Naive thymus-derived CD4-positive, alpha-beta T cell (primary cell): ENCODE results near the gene C9orf85. TPM values are rescaled to one million over a fixed set of nuclear protein-coding genes. Genes with fewer than 3 reads are reported as not detected.

Experiments used
- ATAC-seq: fragments of 150-1000 bp; cut with Tn5 transposase; 2 replicates; pipeline ENCODE4 v1.10.0; 2021; ENCODE audit warnings: mild to moderate bottlenecking, moderate library complexity
- CTCF ChIA-PET: fragments of 350-600 bp; sonication (Branson Sonifier 250); formaldehyde crosslinking; loops from one replicate; lab custom pipeline; 2021; ENCODE audit warnings: antibody characterized with exemption; lab: Charles Lee
- POLR2A ChIA-PET: fragments of 350-600 bp; sonication (Branson Sonifier 250); formaldehyde crosslinking; loops from one replicate; lab custom pipeline; 2021; ENCODE audit warnings: antibody characterized with exemption, inconsistent platforms; lab: Charles Lee
- DNase-seq, 9 donors: peaks; one replicate each; pipeline versions ENCODE4 v3.0.0 to v3.0.0-alpha.2; 2020 to 2022; ENCODE audit warnings: mixed read lengths in 1 of 9
- H3K27ac ChIP-seq: one replicate; pipeline ENCODE4 v1.7.0; 2013; ENCODE audit warnings: mild to moderate bottlenecking, low read depth, low read length, moderate library complexity
- H3K27me3 ChIP-seq, 2 donors: one replicate each; pipeline ENCODE4 v1.7.0; 2013; ENCODE audit warnings: low read length in 2 of 2, mild to moderate bottlenecking in 2 of 2, moderate library complexity in 2 of 2; ENCODE audit not compliant: control insufficient read depth in 2 of 2, insufficient read depth in 2 of 2
- H3K36me3 ChIP-seq, 3 experiments: 1 replicate in 2 of 3; 2 replicates in 1 of 3; pipeline ENCODE4 v1.7.0; 2013; ENCODE audit warnings: low read length in 3 of 3, mild to moderate bottlenecking in 3 of 3, moderate library complexity in 1 of 3; ENCODE audit not compliant: insufficient read depth in 3 of 3, control insufficient read depth in 2 of 3
- H3K4me1 ChIP-seq, 2 donors: one replicate each; pipeline ENCODE4 v1.7.0; 2013; ENCODE audit warnings: low read length in 2 of 2, mild to moderate bottlenecking in 2 of 2, moderate library complexity in 1 of 2; ENCODE audit not compliant: control insufficient read depth in 2 of 2, insufficient read depth in 2 of 2
- H3K4me3 ChIP-seq: 2 replicates; pipeline ENCODE4 v1.7.0; 2013; ENCODE audit warnings: mild to moderate bottlenecking, low read length
- H3K9me3 ChIP-seq, 3 experiments: 1 replicate in 2 of 3; 2 replicates in 1 of 3; pipeline ENCODE4 v1.7.0; 2013; ENCODE audit warnings: low read length in 3 of 3; ENCODE audit not compliant: control insufficient read depth in 2 of 3
- H3K27ac Mint-ChIP-seq, 9 donors: one replicate each; pipeline ENCODE4 v1.8.0; 2020 to 2022; ENCODE audit warnings: mixed read lengths in 9 of 9, mild to moderate bottlenecking in 8 of 9, moderate library complexity in 5 of 9, inconsistent platforms in 2 of 9
- H3K27me3 Mint-ChIP-seq, 5 donors: one replicate each; pipeline ENCODE4 v1.8.0; 2021 to 2022; ENCODE audit warnings: mixed read lengths in 5 of 5, mild to moderate bottlenecking in 1 of 5
- H3K36me3 Mint-ChIP-seq, 5 donors: one replicate each; pipeline ENCODE4 v1.8.0; 2020 to 2022; ENCODE audit warnings: mixed read lengths in 5 of 5, mild to moderate bottlenecking in 3 of 5, inconsistent platforms in 1 of 5
- H3K4me1 Mint-ChIP-seq, 7 donors: one replicate each; pipeline ENCODE4 v1.8.0; 2020 to 2022; ENCODE audit warnings: mixed read lengths in 7 of 7, mild to moderate bottlenecking in 3 of 7, inconsistent platforms in 1 of 7
- H3K4me3 Mint-ChIP-seq, 10 donors: one replicate each; pipeline ENCODE4 v1.8.0; 2020 to 2022; ENCODE audit warnings: mild to moderate bottlenecking in 10 of 10, mixed read lengths in 10 of 10, moderate library complexity in 6 of 10, inconsistent platforms in 2 of 10
- H3K9me3 Mint-ChIP-seq, 11 donors: one replicate each; pipeline ENCODE4 v1.8.0; 2020 to 2022; ENCODE audit warnings: mixed read lengths in 11 of 11, mild to moderate bottlenecking in 4 of 11, inconsistent platforms in 1 of 11, moderate library complexity in 1 of 11
- intact Hi-C, 2 donors: fragments of 100-400 bp; cut with micrococcal nuclease; formaldehyde crosslinking; loops; one replicate each; pipeline ENCODE4 v1.15.1; 2023
- polyA plus RNA-seq, 2 donors: library from polyadenylated mRNA; unstranded; fragments of 300-500 nt; fragmentation: Illumina TruSeq; gene quantifications; one replicate each; pipeline ENCODE4 v1.2.3, GENCODE V29; 2021
- total RNA-seq, 6 experiments: library from RNA in 5 of 6; stranded (reverse) in 5 of 6; gene quantifications; 1 replicate in 5 of 6; 2 replicates in 1 of 6; pipeline ENCODE4 v1.2.3 and lab custom pipeline; 2021 to 2026

Gene C9orf85
- total RNA-seq (10 to 100 TPM in 1 of 5 experiments, 1 to 10 TPM in 4; 4.8 to 10.3 (median 8.6) TPM), polyA plus RNA-seq (10 to 100 TPM; 11.6 to 13.9 TPM), total RNA-seq (lab: John Stamatoyannopoulos, UW) (5.7 reads per million, percentile 26 among the genes with 10 or more reads in this experiment)

- Mint-ChIP-seq H3K4me3 (peak within 1 kb of the TSS; percentile 95 to 100 (median 100)), H3K9me3 (no peaks in the 10 kb centered on the region), H3K27me3 (no peaks in the 10 kb centered on the region), H3K4me1 (peaks cover 47 to 82% (median 69%) of the 10 kb centered on the region in 7 donors), H3K36me3 (peaks cover 0 to 5% (median 0%) of the 10 kb centered on the region in 5 donors), H3K27ac (peak within 1 kb of the TSS; percentile 90 to 99 (median 95))
- Histone ChIP-seq H3K4me1 (peaks cover 15 to 22% of the 10 kb centered on the region in 2 donors), H3K27ac (peak within 1 kb of the TSS; percentile 74), H3K9me3 (no peaks in the 10 kb centered on the region), H3K36me3 (peaks cover 0 to 5% (median 0%) of the 10 kb centered on the region in 3 experiments), H3K27me3 (peaks cover 0 to 3% of the 10 kb centered on the region in 2 donors), H3K4me3 (peak within 1 kb of the TSS; percentile 83)
- ATAC-seq (peak; percentile 96), DNase-seq (peak; percentile 84 to 98 (median 95))
- intact Hi-C loops = loop anchor here (1.0 to 10.0 kb wide), 16 partner anchors 14 to 1652 kb away; partner anchors contain the start of genes SMC5 (in 2 of the 2), ZFAND5 (in 2 of the 2) and CEMIP2 (in 1 of the 2)
- ChIA-PET POLR2A (interaction anchor here (0.6 to 2.1 kb wide), 13 partner anchors 9 to 148 kb away, joined by 3 to 12 read pairs (median 5); partner anchors contain the start of gene CEMIP2), CTCF (interaction anchor here (1.0 to 1.2 kb wide), 4 partner anchors 13 to 128 kb away, joined by 4 to 8 read pairs (median 5); no protein-coding TSS in a partner anchor)
These were observed at the start of gene C9orf85, which contains the start of gene ABHD17B for GRCh38 chr9:71911061-71911907. TSS of gene C9orf85 (plus strand) at chr9:71911639. CDS start at chr9:71911735, 96 bp downstream. TSS of gene ABHD17B (minus strand) at chr9:71911193. CDS start at chr9:71875080, 36,113 bp downstream.

GRCh38 chr9:71863631-71864030, 47.8 kb upstream of the C9orf85 start:
- ChIA-PET POLR2A (no interaction called here), CTCF (no interaction called here)
- H3K4me3 Mint-ChIP-seq = no peak overlapping the region
- no peak for ATAC-seq
- peaks cover 0 to 12% (median 0%) of the 10 kb centered on the region in 3 experiments for H3K36me3 ChIP-seq
- no peak overlapping the region for H3K4me3 ChIP-seq
- H3K27me3 Mint-ChIP-seq = no peaks in the 10 kb centered on the region
- peaks cover 3 to 61% (median 60%) of the 10 kb centered on the region in 5 donors for H3K36me3 Mint-ChIP-seq
- H3K4me1 ChIP-seq = no peaks in the 10 kb centered on the region
- no peaks in the 10 kb centered on the region for H3K27me3 ChIP-seq
- peaks cover 0 to 5% (median 3%) of the 10 kb centered on the region in 3 experiments for H3K9me3 ChIP-seq
- no peak for DNase-seq
- intact Hi-C loops = loop anchor here in 1 of 2 donors (5.0 kb wide), 1 partner anchor 34 kb away; no protein-coding TSS in a partner anchor
- H3K27ac Mint-ChIP-seq = peak overlapping the region in 1 of 9 donors; percentile 31
- H3K9me3 Mint-ChIP-seq = peaks cover 4 to 25% (median 18%) of the 10 kb centered on the region in 11 donors
- no peak overlapping the region for H3K27ac ChIP-seq
- peaks cover 0 to 9% (median 0%) of the 10 kb centered on the region in 7 donors for H3K4me1 Mint-ChIP-seq

DNA sequence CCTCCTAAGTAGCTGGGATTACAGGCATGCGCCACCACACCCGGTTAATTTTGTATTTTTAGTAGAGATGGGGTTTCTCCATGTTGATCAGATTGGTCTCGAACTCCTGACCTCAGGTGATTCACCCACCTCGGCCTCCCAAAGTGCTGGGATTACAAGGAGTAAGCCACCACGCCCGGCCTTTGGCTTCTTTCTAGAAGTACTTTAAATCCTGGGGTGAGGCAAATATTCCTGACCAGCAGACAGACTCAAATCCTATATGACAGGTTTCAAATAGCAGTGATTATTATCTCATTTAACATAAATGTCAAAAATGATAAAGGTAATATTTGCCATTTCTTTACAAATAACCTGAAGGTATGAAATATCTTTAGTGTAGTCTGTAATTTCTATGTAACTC, 36.1 kb upstream of the C9orf85 start:
- H3K4me3 ChIP-seq = no peak overlapping the region
- H3K4me3 Mint-ChIP-seq = no peak overlapping the region
- H3K4me1 Mint-ChIP-seq = peaks cover 10 to 28% (median 15%) of the 10 kb centered on the region in 7 donors
- peaks cover 3 to 29% (median 17%) of the 10 kb centered on the region in 11 donors for H3K9me3 Mint-ChIP-seq
- ATAC-seq (no peak), DNase-seq (no peak)
- H3K27ac Mint-ChIP-seq = no peak overlapping the region
- no peaks in the 10 kb centered on the region for H3K27me3 Mint-ChIP-seq
- no peaks in the 10 kb centered on the region for H3K27me3 ChIP-seq
- intact Hi-C loops = no loop called here
- ChIA-PET CTCF (no interaction called here), POLR2A (no interaction called here)
- H3K4me1 ChIP-seq = no peaks in the 10 kb centered on the region
- H3K36me3 ChIP-seq = no peaks in the 10 kb centered on the region
- peaks cover 16 to 41% (median 33%) of the 10 kb centered on the region in 5 donors for H3K36me3 Mint-ChIP-seq
- H3K9me3 ChIP-seq = peaks cover 0 to 13% (median 0%) of the 10 kb centered on the region in 3 experiments
- no peak overlapping the region for H3K27ac ChIP-seq

DNA sequence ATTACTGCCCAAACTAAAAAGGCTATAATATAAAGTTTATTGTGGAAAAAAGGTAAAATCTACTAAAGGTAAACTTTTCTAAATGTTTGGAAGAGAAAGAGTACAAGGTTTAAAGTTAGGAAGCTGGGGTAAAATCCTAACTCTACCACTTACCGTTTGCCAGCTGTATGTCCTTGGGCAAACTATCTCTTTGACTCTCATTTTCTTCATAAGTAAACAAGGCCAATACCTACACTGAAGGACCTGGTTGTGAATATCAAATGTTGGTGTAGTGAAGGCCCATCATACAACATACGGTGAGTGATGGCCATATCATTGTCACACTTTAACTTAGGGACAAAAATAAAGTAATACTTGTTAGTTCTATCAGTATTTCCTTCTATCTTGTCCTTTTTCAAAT, 35.3 kb upstream of the C9orf85 start:
- H3K9me3 Mint-ChIP-seq = peaks cover 3 to 36% (median 21%) of the 10 kb centered on the region in 11 donors
- peaks cover 19 to 40% (median 35%) of the 10 kb centered on the region in 5 donors for H3K36me3 Mint-ChIP-seq
- no peaks in the 10 kb centered on the region for H3K27me3 Mint-ChIP-seq
- H3K27ac Mint-ChIP-seq = peak overlapping the region in 1 of 9 donors; percentile 43
- H3K4me3 Mint-ChIP-seq = no peak overlapping the region
- ATAC-seq (no peak), DNase-seq (no peak)
- H3K4me1 Mint-ChIP-seq = peaks cover 10 to 33% (median 19%) of the 10 kb centered on the region in 7 donors
- Histone ChIP-seq H3K9me3 (peaks cover 0 to 13% (median 0%) of the 10 kb centered on the region in 3 experiments), H3K4me1 (no peaks in the 10 kb centered on the region), H3K36me3 (no peaks in the 10 kb centered on the region), H3K4me3 (no peak overlapping the region), H3K27ac (no peak overlapping the region), H3K27me3 (no peaks in the 10 kb centered on the region)
- intact Hi-C loops = no loop called here
- ChIA-PET CTCF (no interaction called here), POLR2A (no interaction called here)

DNA sequence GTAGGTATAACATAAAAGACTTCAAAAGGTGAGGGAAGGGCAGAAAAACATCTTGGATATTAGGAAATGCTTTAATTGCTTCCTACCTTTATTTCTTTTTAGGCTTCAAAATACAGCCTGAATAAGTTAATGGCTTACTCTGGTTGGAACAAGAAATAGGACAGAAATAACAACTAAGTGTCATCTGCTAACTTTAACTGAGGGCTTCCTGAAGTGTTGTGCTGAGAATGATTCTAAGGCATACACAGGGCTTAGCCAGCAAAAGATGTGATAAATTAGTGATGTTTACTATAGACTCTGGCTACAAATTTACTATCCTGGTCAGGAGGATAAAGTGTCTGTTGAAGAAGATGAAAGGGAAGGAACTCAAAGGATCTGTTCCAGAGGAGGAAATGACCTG, 34.6 kb upstream of the C9orf85 start:
- no peak for ATAC-seq
- no peak overlapping the region for H3K4me3 ChIP-seq
- H3K27ac ChIP-seq = no peak overlapping the region
- ChIA-PET CTCF (no interaction called here), POLR2A (no interaction called here)
- Mint-ChIP-seq H3K4me3 (peak overlapping the region in 4 of 10 donors; percentile 3 to 48 (median 22)), H3K27me3 (no peaks in the 10 kb centered on the region), H3K27ac (peak overlapping the region in 2 of 9 donors; percentile 13 to 43), H3K4me1 (peaks cover 10 to 32% (median 26%) of the 10 kb centered on the region in 7 donors), H3K36me3 (peaks cover 23 to 46% (median 39%) of the 10 kb centered on the region in 5 donors), H3K9me3 (peaks cover 7 to 43% (median 28%) of the 10 kb centered on the region in 11 donors)
- intact Hi-C loops = no loop called here
- no peaks in the 10 kb centered on the region for H3K4me1 ChIP-seq
- H3K27me3 ChIP-seq = no peaks in the 10 kb centered on the region
- DNase-seq = no peak
- peaks cover 0 to 18% (median 0%) of the 10 kb centered on the region in 3 experiments for H3K9me3 ChIP-seq
- no peaks in the 10 kb centered on the region for H3K36me3 ChIP-seq
